GM18526 (cell line): ENCODE results near the gene XPO6.

Experiments used
- POLR2A ChIP-seq: IDR thresholded peaks from 3 replicates; pipeline ENCODE4 v1.6.1; 2011; ENCODE audit not compliant: insufficient read length; ENCODE audit errors: extremely low read depth

Gene XPO6

GRCh38 chr16:28212532-28212873 is 738 bp upstream of the XPO6 start:
- no peak for TF ChIP-seq POLR2A

- no peak for TF ChIP-seq POLR2A
Observed at GRCh38 chr16:28210979-28211588, 681 bp downstream of the XPO6 start.

GRCh38 chr16:28210264-28210663 is 1.5 kb downstream of the XPO6 start:
- TF ChIP-seq POLR2A: no peak

GRCh38 chr16:28208824-28209223 is 2.9 kb downstream of the XPO6 start:
- no peak for TF ChIP-seq POLR2A

- TF ChIP-seq POLR2A: no peak
Observed at GRCh38 chr16:28208131-28208530, 3.6 kb downstream of the XPO6 start.

GRCh38 chr16:28207399-28207798 is 4.4 kb downstream of the XPO6 start:
- no peak for TF ChIP-seq POLR2A

GRCh38 chr16:28205974-28206373 is 5.8 kb downstream of the XPO6 start:
- TF ChIP-seq POLR2A: no peak

GRCh38 chr16:28205117-28205899 is 6.5 kb downstream of the XPO6 start:
- no peak for TF ChIP-seq POLR2A

- TF ChIP-seq POLR2A: no peak
Observed at GRCh38 chr16:28204622-28205021, 7.1 kb downstream of the XPO6 start.

GRCh38 chr16:28204204-28204603 is 7.6 kb downstream of the XPO6 start:
- TF ChIP-seq POLR2A: no peak

- TF ChIP-seq POLR2A: no peak
Observed at GRCh38 chr16:28202147-28202746, 9.5 kb downstream of the XPO6 start.

GRCh38 chr16:28200661-28201060 is 11.1 kb downstream of the XPO6 start:
- TF ChIP-seq POLR2A: no peak

GRCh38 chr16:28196387-28196987 is 15.3 kb downstream of the XPO6 start:
- no peak for TF ChIP-seq POLR2A

- TF ChIP-seq POLR2A: no peak
Observed at GRCh38 chr16:28195859-28196258, 15.9 kb downstream of the XPO6 start.

- no peak for TF ChIP-seq POLR2A
Observed at GRCh38 chr16:28193530-28194423, 18.0 kb downstream of the XPO6 start.
